SK-N-SH treated with all-trans-retinoic acid at 6 μM for 48 hours (cell line): ENCODE measurements around the gene KIF26A.

Experiments
- ARNTL ChIP-seq: fragments of 450-650 bp; formaldehyde crosslinking; IDR thresholded peaks from 2 replicates; pipeline ENCODE4 v1.5.0; 2020; ENCODE audit warnings: low read depth, mild to moderate bottlenecking, moderate library complexity, borderline replicate concordance
- RARB ChIP-seq: fragments of 250-450 bp; sonication (Bioruptor Pico); IDR thresholded peaks from 2 replicates; pipeline ENCODE4 v1.8.0; 2021; ENCODE audit warnings: mild to moderate bottlenecking, moderate library complexity
- SNAI2 ChIP-seq: fragments of 250-450 bp; sonication (Bioruptor Pico); IDR thresholded peaks from 2 replicates; pipeline ENCODE4 v1.5.0; 2020; ENCODE audit warnings: mild to moderate bottlenecking, moderate library complexity
- TCF4 ChIP-seq: fragments of 250-450 bp; sonication (Bioruptor Pico); IDR thresholded peaks from 2 replicates; pipeline ENCODE4 v1.8.0; 2021; ENCODE audit warnings: mild to moderate bottlenecking, moderate library complexity, borderline replicate concordance
- TOX ChIP-seq: fragments of 250-450 bp; sonication (Bioruptor Pico); IDR thresholded peaks from 2 replicates; pipeline ENCODE4 v1.8.0; 2021; ENCODE audit warnings: mild to moderate bottlenecking, moderate library complexity, borderline replicate concordance
- ZC3H10 ChIP-seq: fragments of 250-450 bp; sonication (Bioruptor Pico); IDR thresholded peaks from 2 replicates; pipeline ENCODE4 v1.5.1; 2021; ENCODE audit warnings: mild to moderate bottlenecking, moderate library complexity
- ZNF70 ChIP-seq: fragments of 450-650 bp; formaldehyde crosslinking; IDR thresholded peaks from 2 replicates; pipeline ENCODE4 v1.5.0; 2020; ENCODE audit warnings: mild to moderate bottlenecking, moderate library complexity
- ZNF8 ChIP-seq: fragments of 450-650 bp; formaldehyde crosslinking; IDR thresholded peaks from 2 replicates; pipeline ENCODE4 v1.5.0; 2020; ENCODE audit warnings: mild to moderate bottlenecking, moderate library complexity
- TF ChIP-seq, protein P1 (sequence below): fragments of 250-450 bp; sonication (Bioruptor Pico); IDR thresholded peaks from 2 replicates; pipeline ENCODE4 v1.8.0; 2020; ENCODE audit warnings: mild to moderate bottlenecking, moderate library complexity, borderline replicate concordance

- no peak for TF ChIP-seq SNAI2 (CRISPR knock-in tag)
- TF ChIP-seq, protein P1, sequence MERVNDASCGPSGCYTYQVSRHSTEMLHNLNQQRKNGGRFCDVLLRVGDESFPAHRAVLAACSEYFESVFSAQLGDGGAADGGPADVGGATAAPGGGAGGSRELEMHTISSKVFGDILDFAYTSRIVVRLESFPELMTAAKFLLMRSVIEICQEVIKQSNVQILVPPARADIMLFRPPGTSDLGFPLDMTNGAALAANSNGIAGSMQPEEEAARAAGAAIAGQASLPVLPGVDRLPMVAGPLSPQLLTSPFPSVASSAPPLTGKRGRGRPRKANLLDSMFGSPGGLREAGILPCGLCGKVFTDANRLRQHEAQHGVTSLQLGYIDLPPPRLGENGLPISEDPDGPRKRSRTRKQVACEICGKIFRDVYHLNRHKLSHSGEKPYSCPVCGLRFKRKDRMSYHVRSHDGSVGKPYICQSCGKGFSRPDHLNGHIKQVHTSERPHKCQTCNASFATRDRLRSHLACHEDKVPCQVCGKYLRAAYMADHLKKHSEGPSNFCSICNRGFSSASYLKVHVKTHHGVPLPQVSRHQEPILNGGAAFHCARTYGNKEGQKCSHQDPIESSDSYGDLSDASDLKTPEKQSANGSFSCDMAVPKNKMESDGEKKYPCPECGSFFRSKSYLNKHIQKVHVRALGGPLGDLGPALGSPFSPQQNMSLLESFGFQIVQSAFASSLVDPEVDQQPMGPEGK (CRISPR knock-in tag) = no peak
- TF ChIP-seq TOX (CRISPR knock-in tag) = no peak
- no peak for TF ChIP-seq ZC3H10 (CRISPR knock-in tag)
- no peak for TF ChIP-seq ZNF70
- TF ChIP-seq ZNF8 (CRISPR knock-in tag) = no peak
- no peak for TF ChIP-seq RARB (CRISPR knock-in tag)
- no peak for TF ChIP-seq ARNTL (CRISPR knock-in tag)
- no peak for TF ChIP-seq TCF4
These were observed 76.2 kb downstream of the KIF26A start for GRCh38 chr14:104214431-104215218.
